ENCODE data around the gene CLDN4.
A peak's percentile ranks its signal among the peaks of the same experiment; 100 is the strongest.
"Not testable (repeated sequence)": the region's sequence is repeated elsewhere in the genome, so short reads cannot be mapped to it uniquely, and the experiment has no call there.

Gene CLDN4

GRCh38 chr7:73832806-73833205, 2.0 kb downstream of the CLDN4 start:
- Histone ChIP-seq H3K36me3 (ENCODE audit: insufficient read depth, low read length) (no peaks in the 10 kb centered on the region), H3K4me1 (ENCODE audit: control insufficient read depth, insufficient read depth, low read length, unreplicated experiment) (peaks cover 19% of the 10 kb centered on the region), H3K27ac (ENCODE audit: low read depth, low read length) (no peak overlapping the region)

DNA sequence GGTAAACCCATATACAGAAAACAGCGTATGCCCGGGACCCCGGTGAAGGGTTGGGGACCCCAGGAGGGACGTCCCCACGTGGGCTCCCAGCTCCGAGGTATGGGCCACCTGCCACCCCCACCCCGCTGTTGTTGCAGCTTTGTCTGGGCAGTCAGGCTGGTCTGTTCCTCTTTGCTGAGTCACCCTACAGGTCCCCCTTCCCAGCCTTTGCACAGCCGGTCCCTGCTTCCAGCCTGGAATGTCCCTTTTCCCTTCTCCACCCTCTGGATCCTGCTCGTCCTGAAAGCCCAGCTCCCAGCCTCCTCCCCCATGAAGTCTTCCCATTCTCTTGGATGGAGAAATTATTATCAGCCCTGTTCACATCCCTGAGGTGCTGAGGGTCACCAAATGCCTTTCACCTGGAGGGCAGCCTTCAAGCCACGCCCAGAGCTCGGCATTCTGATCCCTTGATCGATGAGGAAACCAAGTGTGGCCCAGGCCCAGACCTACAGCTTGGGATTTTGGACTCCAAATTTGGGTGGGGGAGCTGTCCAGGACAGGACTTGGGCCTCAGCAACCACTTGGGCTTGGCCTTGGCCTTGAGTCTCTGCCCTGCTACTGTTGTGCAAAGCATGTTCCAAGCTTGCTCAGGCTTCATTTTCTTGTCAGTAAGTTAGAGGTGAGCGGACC, 2.6 kb downstream of the CLDN4 start:
- H3K27ac ChIP-seq (ENCODE audit: low read depth, low read length): no peak overlapping the region
- H3K4me3 ChIP-seq (ENCODE audit: low read depth, low read length): no peak overlapping the region
- no peaks in the 10 kb centered on the region for H3K27me3 ChIP-seq (ENCODE audit: insufficient read depth, low read length)
- no peak overlapping the region for H2AFZ ChIP-seq (ENCODE audit: low read length, unreplicated experiment)
- H3K36me3 ChIP-seq (ENCODE audit: insufficient read depth, low read length): no peaks in the 10 kb centered on the region
- no peaks in the 10 kb centered on the region for H3K79me2 ChIP-seq (ENCODE audit: control insufficient read depth, insufficient read depth, low read length, unreplicated experiment)
- H3K4me1 ChIP-seq (ENCODE audit: control insufficient read depth, insufficient read depth, low read length, unreplicated experiment): peaks cover 15% of the 10 kb centered on the region

More at GRCh38 chr7:73832806-73833205, 2.0 kb downstream of the CLDN4 start:
- no peaks in the 10 kb centered on the region for H3K27me3 ChIP-seq (ENCODE audit: insufficient read depth, low read length)
- H2AFZ ChIP-seq (ENCODE audit: low read length, unreplicated experiment): no peak overlapping the region
- no peak overlapping the region for H3K4me3 ChIP-seq (ENCODE audit: low read depth, low read length)
- no peaks in the 10 kb centered on the region for H3K79me2 ChIP-seq (ENCODE audit: control insufficient read depth, insufficient read depth, low read length, unreplicated experiment)

GRCh38 chr7:73834626-73835191, 3.9 kb downstream of the CLDN4 start:
- Histone ChIP-seq H3K79me2 (ENCODE audit: control insufficient read depth, insufficient read depth, low read length, unreplicated experiment) (no peaks in the 10 kb centered on the region), H3K27ac (ENCODE audit: low read depth, low read length) (no peak overlapping the region), H3K4me1 (ENCODE audit: control insufficient read depth, insufficient read depth, low read length, unreplicated experiment) (peaks cover 13% of the 10 kb centered on the region), H3K4me3 (ENCODE audit: low read depth, low read length) (no peak overlapping the region), H3K27me3 (ENCODE audit: insufficient read depth, low read length) (no peaks in the 10 kb centered on the region), H3K36me3 (ENCODE audit: insufficient read depth, low read length) (no peaks in the 10 kb centered on the region), H2AFZ (ENCODE audit: low read length, unreplicated experiment) (no peak overlapping the region)

GRCh38 chr7:73837167-73837566, 6.4 kb downstream of the CLDN4 start:
- not testable (repeated sequence) for H2AFZ ChIP-seq (ENCODE audit: low read length, unreplicated experiment); H3K27ac ChIP-seq (ENCODE audit: low read depth, low read length); H3K4me1 ChIP-seq (ENCODE audit: control insufficient read depth, insufficient read depth, low read length, unreplicated experiment); H3K27me3 ChIP-seq (ENCODE audit: insufficient read depth, low read length); H3K4me3 ChIP-seq (ENCODE audit: low read depth, low read length); H3K79me2 ChIP-seq (ENCODE audit: control insufficient read depth, insufficient read depth, low read length, unreplicated experiment); H3K36me3 ChIP-seq (ENCODE audit: insufficient read depth, low read length)

GRCh38 chr7:73838642-73839041, 7.8 kb downstream of the CLDN4 start:
- Histone ChIP-seq H3K4me3 (ENCODE audit: low read depth, low read length) (no peak overlapping the region), H3K27ac (ENCODE audit: low read depth, low read length) (no peak overlapping the region), H2AFZ (ENCODE audit: low read length, unreplicated experiment) (no peak overlapping the region), H3K27me3 (ENCODE audit: insufficient read depth, low read length) (no peaks in the 10 kb centered on the region), H3K4me1 (ENCODE audit: control insufficient read depth, insufficient read depth, low read length, unreplicated experiment) (no peaks in the 10 kb centered on the region), H3K36me3 (ENCODE audit: insufficient read depth, low read length) (no peaks in the 10 kb centered on the region), H3K79me2 (ENCODE audit: control insufficient read depth, insufficient read depth, low read length, unreplicated experiment) (no peaks in the 10 kb centered on the region)

DNA sequence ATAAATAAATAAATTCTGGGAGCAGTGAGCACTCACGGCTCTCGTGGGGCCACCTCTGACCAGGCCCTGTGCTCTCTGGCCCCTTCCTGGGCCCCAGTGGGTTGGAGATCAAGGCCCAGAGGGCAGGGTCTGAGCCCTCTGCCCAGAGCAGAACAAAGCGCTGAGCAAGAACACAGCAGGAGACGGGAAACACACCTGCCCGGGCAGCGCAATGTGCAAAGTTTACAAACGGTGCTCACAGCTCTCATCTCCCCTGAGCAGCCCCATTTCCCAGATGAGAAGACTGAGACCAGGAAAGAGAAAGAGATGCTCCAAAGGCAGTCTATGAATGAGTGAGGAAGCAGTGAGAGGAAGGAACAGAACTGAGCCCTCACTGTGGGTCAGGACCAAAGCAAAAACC, 8.5 kb downstream of the CLDN4 start:
- Histone ChIP-seq H3K79me2 (ENCODE audit: control insufficient read depth, insufficient read depth, low read length, unreplicated experiment) (no peaks in the 10 kb centered on the region), H3K4me3 (ENCODE audit: low read depth, low read length) (no peak overlapping the region), H3K36me3 (ENCODE audit: insufficient read depth, low read length) (no peaks in the 10 kb centered on the region), H3K27ac (ENCODE audit: low read depth, low read length) (no peak overlapping the region), H3K27me3 (ENCODE audit: insufficient read depth, low read length) (no peaks in the 10 kb centered on the region), H3K4me1 (ENCODE audit: control insufficient read depth, insufficient read depth, low read length, unreplicated experiment) (no peaks in the 10 kb centered on the region), H2AFZ (ENCODE audit: low read length, unreplicated experiment) (no peak overlapping the region)

GRCh38 chr7:73839743-73840714, 9.2 kb downstream of the CLDN4 start:
- H2AFZ ChIP-seq (ENCODE audit: low read length, unreplicated experiment): no peak overlapping the region
- H3K79me2 ChIP-seq (ENCODE audit: control insufficient read depth, insufficient read depth, low read length, unreplicated experiment): no peaks in the 10 kb centered on the region
- H3K4me1 ChIP-seq (ENCODE audit: control insufficient read depth, insufficient read depth, low read length, unreplicated experiment): no peaks in the 10 kb centered on the region
- H3K36me3 ChIP-seq (ENCODE audit: insufficient read depth, low read length): no peaks in the 10 kb centered on the region
- no peak overlapping the region for H3K27ac ChIP-seq (ENCODE audit: low read depth, low read length)
- no peaks in the 10 kb centered on the region for H3K27me3 ChIP-seq (ENCODE audit: insufficient read depth, low read length)
- H3K4me3 ChIP-seq (ENCODE audit: low read depth, low read length): no peak overlapping the region

- no peak overlapping the region for H3K27ac ChIP-seq (ENCODE audit: low read depth, low read length)
- H2AFZ ChIP-seq (ENCODE audit: low read length, unreplicated experiment): no peak overlapping the region
- H3K4me3 ChIP-seq (ENCODE audit: low read depth, low read length): 0 out of 2 replicates have a peak overlapping the region, but pooled peaks have one; percentile 89
- no peaks in the 10 kb centered on the region for H3K79me2 ChIP-seq (ENCODE audit: control insufficient read depth, insufficient read depth, low read length, unreplicated experiment)
- H3K36me3 ChIP-seq (ENCODE audit: insufficient read depth, low read length): no peaks in the 10 kb centered on the region
- no peaks in the 10 kb centered on the region for H3K27me3 ChIP-seq (ENCODE audit: insufficient read depth, low read length)
- H3K4me1 ChIP-seq (ENCODE audit: control insufficient read depth, insufficient read depth, low read length, unreplicated experiment): no peaks in the 10 kb centered on the region
Measured at GRCh38 chr7:73840715-73841379, 10.1 kb downstream of the CLDN4 start.

GRCh38 chr7:73841689-73842066, 10.9 kb downstream of the CLDN4 start:
- H3K27ac ChIP-seq (ENCODE audit: low read depth, low read length): no peak overlapping the region
- no peaks in the 10 kb centered on the region for H3K27me3 ChIP-seq (ENCODE audit: insufficient read depth, low read length)
- H3K36me3 ChIP-seq (ENCODE audit: insufficient read depth, low read length): no peaks in the 10 kb centered on the region
- no peaks in the 10 kb centered on the region for H3K4me1 ChIP-seq (ENCODE audit: control insufficient read depth, insufficient read depth, low read length, unreplicated experiment)
- peak overlapping the region; percentile 89 for H3K4me3 ChIP-seq (ENCODE audit: low read depth, low read length)
- H2AFZ ChIP-seq (ENCODE audit: low read length, unreplicated experiment): peak overlapping the region; percentile 91
- H3K79me2 ChIP-seq (ENCODE audit: control insufficient read depth, insufficient read depth, low read length, unreplicated experiment): no peaks in the 10 kb centered on the region

Data from ACC112 (cell line).